Measurements from ENCODE around the gene CER1. TPM values are rescaled to one million over a fixed set of nuclear protein-coding genes. Genes with fewer than 3 reads are reported as not detected.
"Not testable (repeated sequence)": the region's sequence is repeated elsewhere in the genome, so short reads cannot be mapped to it uniquely, and the experiment has no call there.

CER1 gene
- total RNA-seq, 1 donor from 2014 or later = not detected

GRCh38 chr9:14719231-14719923, 3.2 kb downstream of the CER1 start:
- no peak for DNase-seq (ENCODE audit: low spot score)

DNA sequence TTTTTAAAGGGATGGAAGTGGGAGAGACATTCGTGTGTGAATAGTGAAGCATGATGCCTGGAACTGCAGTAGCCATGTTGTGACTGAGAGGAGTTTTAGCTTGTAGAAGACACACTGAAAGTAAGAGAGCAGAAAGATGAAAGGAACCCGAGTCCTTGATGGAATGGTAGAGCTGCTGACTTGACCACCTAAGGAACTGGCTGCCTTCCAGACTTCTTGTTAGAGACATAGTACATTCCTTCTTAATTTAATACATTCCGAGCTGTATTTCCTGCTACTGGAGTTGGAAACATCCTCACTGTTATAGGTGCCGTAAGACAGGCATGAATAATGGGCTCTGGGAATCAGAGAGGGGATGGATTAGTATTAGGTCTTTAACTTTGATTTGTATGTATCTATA, 7.4 kb downstream of the CER1 start:
- DNase-seq (ENCODE audit: low spot score) = no peak

GRCh38 chr9:14713187-14713767, 9.3 kb downstream of the CER1 start:
- no peak for DNase-seq (ENCODE audit: low spot score)

DNA sequence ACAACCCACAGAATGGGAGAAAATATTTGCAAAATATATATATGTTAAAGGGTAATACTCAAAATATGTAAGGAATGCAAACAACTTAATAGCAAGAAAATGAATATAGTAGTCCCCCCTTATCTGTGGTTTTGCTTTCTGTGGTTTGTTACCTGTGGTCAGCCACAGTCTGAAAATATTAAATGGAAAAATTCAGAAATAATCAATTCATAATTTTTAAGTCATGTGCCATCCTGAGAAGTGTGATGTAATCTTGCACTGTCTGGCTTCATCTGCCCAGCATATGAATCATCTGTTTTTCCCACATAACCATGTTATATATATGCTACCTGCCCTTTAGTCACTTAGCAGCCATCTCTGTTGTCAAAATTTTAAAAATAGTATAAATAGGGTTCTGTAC, 11.7 kb downstream of the CER1 start:
- no peak for DNase-seq (ENCODE audit: low spot score)

- DNase-seq (ENCODE audit: low spot score) = no peak
These were observed 15.9 kb downstream of the CER1 start for GRCh38 chr9:14706530-14707140.

DNA sequence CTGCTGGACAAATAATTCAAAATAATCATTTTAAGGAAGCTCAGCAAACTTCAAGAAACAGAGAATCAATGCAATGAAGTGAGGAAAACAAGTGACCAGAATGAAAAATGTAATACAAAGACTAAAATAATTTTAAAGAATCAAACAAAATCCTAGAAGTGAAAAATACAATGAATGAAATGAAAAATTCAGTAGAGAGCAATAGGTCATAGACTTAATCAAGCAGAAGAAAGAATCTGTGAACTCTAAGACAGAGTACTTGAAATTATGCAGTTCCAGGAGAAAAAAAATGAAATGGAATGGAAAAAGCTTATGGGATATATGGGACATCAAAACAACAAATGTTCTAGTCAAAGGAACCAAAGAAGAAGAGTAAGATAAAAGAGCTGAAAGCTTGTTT, 17.5 kb downstream of the CER1 start:
- no peak for DNase-seq (ENCODE audit: low spot score)

DNA sequence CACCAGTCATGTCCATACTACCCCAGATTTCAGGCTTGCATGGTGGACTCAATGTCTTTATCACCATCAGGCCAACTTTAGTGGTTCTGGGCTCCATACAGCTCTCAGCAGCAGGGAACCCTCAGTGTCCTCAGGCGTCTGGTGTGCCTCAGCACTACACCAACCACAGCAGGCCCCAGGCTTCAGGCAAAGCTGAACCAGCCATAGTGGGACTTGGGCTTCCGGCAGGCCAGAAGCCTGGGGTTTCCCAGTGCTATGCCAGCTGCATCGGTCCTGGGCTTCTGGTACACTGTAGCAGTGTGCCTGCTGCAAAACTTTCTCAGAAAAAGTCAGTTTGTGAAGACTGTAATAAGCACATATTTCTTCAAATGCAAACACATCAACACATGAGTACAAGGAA, 18.3 kb downstream of the CER1 start:
- no peak for DNase-seq (ENCODE audit: low spot score)

DNA sequence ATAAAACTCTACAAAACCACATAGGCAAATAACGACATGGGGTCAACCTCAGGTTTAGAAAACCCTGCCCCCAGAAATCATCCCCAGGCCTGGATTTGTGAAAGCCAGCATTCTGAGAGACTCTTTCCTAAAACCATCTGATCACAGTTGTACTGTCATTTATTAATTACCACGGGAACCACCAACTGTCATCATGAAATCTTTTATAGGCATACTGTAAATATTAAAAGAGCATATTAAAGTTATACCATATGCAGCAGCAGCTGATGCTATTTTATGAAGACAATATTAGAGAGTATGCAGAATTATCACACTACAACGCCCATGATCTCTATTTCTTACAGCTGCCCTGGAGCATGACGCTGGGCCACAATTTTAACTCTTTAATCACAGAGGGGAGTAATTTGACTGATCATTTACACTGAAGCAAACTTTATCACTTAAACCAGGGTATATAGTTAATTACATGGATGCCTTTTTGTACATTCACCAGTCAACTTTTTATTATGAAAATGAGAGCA, 20.3 kb downstream of the CER1 start:
- no peak for DNase-seq (ENCODE audit: low spot score)

DNA sequence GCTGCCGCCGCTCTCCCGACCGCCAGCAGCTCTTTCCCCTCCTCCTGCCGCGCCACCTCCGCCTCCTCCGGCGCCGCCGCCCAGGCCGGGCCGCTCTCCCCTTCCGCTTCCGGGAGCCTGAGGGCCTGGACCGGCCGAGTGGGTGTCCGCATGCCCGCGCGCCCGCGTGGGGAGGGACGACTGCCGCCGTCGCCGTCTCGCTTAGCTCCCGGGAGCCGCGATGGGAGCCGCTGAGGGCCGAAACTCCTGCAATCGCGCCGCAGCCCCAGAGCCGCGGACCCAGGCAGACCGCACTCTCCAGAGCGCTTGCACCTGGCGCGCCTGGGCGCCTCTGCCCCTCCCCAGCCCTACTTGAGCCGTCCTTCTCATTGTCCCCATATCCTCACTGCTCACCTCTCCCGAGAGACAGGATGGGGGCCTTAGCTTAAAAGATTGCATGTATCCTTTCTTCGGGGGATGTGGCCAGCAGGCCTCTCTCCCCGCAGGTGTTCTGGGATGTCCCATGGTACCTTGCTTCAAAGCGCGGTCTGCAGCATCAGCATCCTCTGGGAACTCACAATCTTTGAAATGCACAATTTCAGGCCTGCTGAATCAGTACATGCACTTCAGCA, 29.2 kb downstream of the CER1 start, which contains the start of gene ZDHHC21:
ZDHHC21 (minus strand) TSS at position 182 of the 611 bp plus-strand sequence. CDS start 19,092 bp downstream, outside the sequence.
- peak; percentile 90 for DNase-seq (ENCODE audit: low spot score)

DNA sequence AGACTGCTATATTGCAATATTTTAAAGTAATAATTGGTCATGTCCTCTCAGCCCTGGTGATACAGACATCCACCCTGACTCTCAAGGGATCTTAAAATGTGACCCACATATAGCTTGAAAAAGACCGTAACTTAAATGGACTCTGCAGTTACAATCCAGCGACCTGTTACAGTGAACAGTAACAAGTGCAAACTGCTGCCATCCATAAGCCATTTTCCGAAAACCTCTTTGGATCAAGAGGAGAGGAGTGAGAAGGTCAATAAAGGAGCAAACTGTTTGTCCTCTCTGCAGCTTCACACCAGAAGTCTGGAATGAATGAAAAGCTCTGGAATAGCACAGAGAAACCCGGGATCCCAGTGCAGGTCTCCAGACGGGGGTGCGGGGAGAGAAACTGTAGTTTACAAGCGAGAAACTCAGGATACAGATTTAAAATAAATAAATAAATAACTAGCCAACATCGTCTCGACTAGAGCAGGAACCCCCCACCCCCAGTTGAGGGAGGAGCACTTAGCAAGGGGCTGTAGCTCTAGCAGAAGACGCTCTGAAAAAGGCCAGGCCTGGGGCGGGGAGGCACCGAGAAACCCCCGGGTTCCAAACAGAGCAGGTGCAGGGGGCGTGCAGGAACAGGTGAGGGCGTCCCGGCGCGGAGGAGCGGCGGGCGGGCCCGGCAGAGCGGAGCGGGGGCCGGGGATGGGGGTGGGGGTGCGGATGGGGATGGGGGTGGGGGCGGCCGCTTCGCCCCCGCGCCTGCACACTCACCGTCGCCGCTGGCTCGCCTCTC, 29.9 kb downstream of the CER1 start:
- DNase-seq (ENCODE audit: low spot score) = no peak

DNA sequence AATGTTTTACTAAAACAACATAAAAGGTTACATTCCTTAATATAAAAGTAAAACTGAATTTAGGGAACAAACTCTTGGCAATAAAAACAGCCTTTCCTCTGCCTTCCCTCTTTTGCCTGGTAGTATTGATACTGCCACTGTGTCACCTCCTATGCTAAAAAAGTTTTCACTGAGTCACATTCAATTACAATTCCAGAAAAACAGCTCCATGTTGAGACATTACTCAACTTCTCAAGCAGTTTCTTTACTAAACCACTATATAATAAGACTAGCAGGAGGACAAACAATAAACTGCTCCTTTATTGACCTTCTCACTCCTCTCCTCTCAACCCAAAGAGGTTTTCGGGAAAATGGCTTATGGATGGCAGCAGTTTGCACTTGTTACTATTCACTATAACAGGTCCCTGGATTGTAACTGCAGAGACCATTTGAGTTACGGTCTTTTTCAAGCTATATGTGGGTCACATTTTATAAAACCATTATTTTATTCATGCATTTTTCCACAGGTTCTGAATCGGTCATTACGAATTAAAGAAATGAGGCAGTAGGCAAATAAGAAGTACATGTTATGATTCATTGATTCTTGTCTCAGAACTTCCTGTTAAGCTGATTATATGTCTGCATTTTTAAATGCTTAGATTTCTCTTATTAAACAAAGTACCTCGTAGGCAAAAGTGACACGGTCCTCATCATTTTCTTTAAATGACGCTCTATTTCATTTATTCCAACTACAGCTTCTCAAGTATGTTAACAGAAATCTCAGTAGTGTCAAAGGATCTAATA, 31.4 kb downstream of the CER1 start:
- DNase-seq (ENCODE audit: low spot score) = no peak

DNA sequence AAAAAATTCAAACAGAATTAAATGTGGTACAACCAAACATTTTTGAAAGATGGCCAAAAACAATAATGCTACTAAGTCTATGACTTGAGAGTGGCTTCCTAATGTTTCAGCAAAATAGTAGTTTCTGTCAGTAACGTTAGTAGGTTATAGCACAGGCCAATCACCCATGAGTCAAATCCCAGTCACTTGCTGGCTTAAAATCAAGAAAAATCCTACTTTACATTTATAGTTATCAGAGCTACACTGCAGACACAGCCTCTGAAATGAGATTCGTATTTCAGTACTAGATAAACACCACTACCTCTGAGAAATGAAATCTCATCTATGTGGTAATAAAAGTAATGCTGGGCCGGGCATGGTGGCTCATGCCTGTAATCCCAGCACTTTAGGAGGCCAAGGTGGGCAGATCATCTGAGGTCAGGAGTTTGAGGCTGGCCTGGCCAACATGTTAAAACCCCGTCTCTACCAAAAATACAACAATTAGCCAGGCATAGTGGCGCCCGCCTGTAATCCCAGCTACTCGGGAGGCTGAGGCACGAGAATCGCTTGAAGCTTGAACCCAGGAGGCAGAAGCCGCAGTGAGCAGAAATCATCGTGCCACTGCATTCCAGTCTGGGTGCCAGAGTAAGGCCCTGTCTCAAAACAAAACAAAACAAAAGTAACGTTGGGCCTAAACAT, 35.4 kb downstream of the CER1 start:
- no peak for DNase-seq (ENCODE audit: low spot score)

GRCh38 chr9:14686168-14686567, 36.4 kb downstream of the CER1 start:
- no peak for DNase-seq (ENCODE audit: low spot score)

DNA sequence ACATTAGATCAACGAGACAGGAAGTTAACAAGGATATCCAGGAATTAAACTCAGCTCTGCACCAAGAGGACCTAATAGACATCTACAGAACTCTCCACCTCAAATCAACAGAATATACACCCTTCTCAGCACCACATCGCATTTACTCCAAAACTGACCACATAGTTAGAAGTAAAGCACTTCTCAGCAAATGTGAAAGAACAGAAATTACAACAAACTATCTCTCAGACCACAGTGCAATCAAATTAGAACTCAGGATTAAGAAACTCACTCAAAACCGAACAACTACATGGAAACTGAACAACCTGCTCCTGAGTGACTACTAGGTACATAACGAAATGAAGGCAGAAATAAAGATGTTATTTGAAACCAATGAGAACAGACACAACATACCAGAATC, 39.9 kb downstream of the CER1 start:
- DNase-seq (ENCODE audit: low spot score) = not testable (repeated sequence)

DNA sequence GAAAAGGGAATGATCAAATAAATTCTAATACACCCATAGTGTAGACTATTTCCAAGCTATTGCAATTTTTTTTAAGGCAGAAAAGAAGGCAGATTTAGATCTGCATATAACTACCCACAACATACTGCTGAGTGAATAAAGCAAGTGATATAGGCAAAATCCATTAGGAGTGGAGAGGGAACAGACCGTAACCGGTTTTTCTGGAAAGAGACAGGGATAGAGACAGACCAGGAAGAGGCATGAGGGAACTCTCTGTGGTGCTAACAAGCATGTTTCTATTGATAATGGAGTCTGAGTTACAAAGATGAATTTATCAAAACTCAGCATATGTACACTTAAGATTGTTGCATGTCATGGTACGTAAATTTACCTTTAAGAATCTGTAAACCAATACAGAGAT, 43.8 kb downstream of the CER1 start:
- DNase-seq (ENCODE audit: low spot score) = no peak

GRCh38 chr9:14677872-14678271, 44.7 kb downstream of the CER1 start:
- DNase-seq (ENCODE audit: low spot score) = no peak

DNA sequence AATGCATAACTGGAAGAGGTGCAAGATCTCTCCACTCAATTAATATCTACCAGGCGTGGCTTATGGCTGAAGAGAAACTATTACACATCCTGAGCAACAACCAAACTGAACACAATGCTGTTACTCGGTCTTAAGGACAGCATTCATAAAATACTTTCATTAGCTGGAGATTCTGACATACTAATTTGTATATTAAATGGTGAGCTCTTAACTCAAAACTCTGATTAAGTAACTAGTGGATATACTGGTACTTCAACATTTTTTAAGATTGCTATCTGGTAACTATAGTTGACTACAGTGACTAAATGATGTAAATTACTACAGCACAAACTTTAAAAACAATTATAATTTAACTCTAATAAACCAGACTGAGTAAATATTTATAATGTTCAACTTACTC, 45.1 kb downstream of the CER1 start:
- no peak for DNase-seq (ENCODE audit: low spot score)

- DNase-seq (ENCODE audit: low spot score) = no peak
These were observed 47.9 kb downstream of the CER1 start for GRCh38 chr9:14674630-14675029.

- DNase-seq (ENCODE audit: low spot score) = no peak
These were observed 51.2 kb downstream of the CER1 start for GRCh38 chr9:14671377-14671776.

GRCh38 chr9:14670718-14671117, 51.8 kb downstream of the CER1 start:
- no peak for DNase-seq (ENCODE audit: low spot score)

Data from mesenteric fat pad (tissue), 1 donor.